ENCODE measurements around the gene TRIO.

DNA sequence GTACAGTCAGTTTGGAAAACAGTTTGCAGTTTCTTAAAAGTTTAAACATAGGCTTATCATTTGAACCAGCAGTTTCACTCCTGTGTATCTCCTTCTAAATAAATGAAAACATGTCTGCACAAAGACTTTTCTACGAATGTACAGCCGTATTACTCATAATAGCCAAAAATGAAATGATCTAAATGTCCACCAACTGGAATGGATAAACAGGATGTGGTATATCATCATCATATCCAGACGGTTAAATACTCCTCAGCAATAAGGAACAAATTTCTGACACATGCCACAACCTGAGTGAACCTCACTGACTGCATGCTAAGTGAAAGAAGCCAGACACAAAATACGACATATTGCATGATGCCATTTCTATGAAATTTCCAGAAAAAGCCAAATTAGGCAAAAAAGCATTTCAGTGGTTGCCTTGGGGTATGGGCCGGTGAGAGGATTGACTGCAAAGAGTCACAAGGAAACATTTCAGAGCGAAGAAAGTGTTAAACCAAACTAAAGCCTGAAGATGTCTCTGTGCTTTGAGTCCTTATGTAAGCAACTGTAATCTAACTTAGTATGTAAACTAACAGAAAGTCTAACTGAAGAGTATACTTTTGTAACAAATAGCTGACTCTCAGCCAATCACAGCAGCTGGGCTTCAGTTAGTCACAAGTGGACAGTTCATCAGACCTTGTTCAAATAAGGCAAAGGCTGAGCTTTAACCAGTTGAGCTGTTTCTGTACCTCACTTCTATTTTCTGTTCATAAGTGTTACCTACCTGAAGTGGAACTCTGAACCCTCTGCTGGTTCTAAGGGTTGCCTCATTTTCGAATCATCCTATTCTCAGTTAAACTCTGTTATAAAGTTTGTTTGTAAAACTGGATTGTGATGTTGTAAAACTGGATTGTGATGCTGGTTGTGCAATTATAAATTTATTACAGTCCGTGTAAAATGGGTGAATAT is 65.2 kb downstream of the TRIO start:
- TF ChIP-seq POLR2A (IDR thresholded peaks at IDR 0.05) = no peak
- TF ChIP-seq, protein P1, sequence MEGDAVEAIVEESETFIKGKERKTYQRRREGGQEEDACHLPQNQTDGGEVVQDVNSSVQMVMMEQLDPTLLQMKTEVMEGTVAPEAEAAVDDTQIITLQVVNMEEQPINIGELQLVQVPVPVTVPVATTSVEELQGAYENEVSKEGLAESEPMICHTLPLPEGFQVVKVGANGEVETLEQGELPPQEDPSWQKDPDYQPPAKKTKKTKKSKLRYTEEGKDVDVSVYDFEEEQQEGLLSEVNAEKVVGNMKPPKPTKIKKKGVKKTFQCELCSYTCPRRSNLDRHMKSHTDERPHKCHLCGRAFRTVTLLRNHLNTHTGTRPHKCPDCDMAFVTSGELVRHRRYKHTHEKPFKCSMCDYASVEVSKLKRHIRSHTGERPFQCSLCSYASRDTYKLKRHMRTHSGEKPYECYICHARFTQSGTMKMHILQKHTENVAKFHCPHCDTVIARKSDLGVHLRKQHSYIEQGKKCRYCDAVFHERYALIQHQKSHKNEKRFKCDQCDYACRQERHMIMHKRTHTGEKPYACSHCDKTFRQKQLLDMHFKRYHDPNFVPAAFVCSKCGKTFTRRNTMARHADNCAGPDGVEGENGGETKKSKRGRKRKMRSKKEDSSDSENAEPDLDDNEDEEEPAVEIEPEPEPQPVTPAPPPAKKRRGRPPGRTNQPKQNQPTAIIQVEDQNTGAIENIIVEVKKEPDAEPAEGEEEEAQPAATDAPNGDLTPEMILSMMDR (IDR thresholded peaks at IDR 0.05) = no peak
